Kidney epithelial cell (primary cell): ENCODE data around the gene ZC3H6. TPM values are rescaled to one million over a fixed set of nuclear protein-coding genes. Genes with fewer than 3 reads are reported as not detected.

Source experiments
- DNase-seq: peaks from one replicate; pipeline ENCODE4 v3.0.0-alpha.2; 2010; ENCODE audit warnings: low read depth
- H3K27me3 ChIP-seq: 2 replicates; pipeline ENCODE4 v1.6.0; 2011; ENCODE audit warnings: low read length; ENCODE audit not compliant: control insufficient read depth, insufficient read depth
- H3K36me3 ChIP-seq: 2 replicates; pipeline ENCODE4 v1.5.1; 2011; ENCODE audit warnings: low read length; ENCODE audit not compliant: control insufficient read depth, insufficient read depth
- H3K4me3 ChIP-seq: 2 replicates; pipeline ENCODE4 v1.5.1; 2011; ENCODE audit warnings: low read depth, mild to moderate bottlenecking, control low read depth, low read length
- total RNA-seq: library from RNA; depleted of rRNA; stranded (reverse); fragments of >200 nt; gene quantifications from 2 replicates; pipeline ENCODE4 v1.2.3, GENCODE V29; 2015
- TF ChIP-seq, protein P1 (sequence below): IDR thresholded peaks from 2 replicates; pipeline ENCODE4 v1.5.1; 2011; ENCODE audit warnings: mild to moderate bottlenecking, moderate library complexity, low read length, control low read depth, inconsistent platforms; ENCODE audit not compliant: insufficient read depth, poor library complexity, severe bottlenecking

Gene ZC3H6
- total RNA-seq, 1 donor from 2014 or later: 8.4 TPM

DNA sequence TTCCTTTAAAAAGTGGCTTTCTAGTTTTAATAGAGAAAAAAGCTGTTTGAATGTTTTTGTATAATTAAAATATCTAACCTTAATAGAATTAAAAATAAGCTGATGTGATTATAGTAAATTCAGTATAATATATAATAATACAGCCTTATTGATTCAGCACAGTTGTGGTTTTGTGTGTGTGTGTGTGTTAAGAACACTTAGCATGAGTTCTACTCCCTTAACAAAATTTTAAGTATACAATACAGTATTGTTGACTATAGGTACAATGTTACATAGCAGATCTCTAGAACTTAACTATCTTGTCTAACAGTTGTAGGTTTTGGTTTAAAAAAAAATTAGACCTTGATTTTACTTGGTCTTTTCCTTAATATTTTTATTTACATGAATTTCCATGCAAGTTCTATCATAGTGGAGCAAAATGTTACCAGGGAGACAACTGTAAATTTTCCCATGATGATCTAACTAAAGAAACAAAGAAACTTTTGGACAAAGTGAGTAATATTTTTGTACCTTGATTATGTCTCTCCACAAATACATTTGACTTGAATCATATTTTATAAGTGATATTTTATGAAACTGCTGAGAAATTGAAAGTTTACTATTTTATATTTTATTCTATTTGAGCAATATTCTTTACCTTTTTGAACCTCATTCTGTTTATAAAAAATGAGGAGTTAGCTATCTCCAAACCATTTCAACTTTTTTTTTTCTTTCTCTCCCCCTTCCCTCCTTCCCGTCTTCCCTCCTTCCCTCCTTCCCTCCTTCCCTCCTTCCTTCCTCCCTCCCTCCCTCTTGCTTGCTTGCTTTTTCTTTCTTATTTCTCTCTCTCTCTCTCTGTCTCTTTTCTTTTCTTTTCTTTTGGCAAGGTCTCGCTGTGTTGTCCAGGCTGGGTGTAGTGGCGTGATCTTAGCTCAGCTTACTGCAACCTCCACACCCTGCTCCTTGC lies 46.3 kb downstream of the ZC3H6 start:
- Histone ChIP-seq H3K36me3 (no peaks in the 10 kb centered on the region), H3K4me3 (no peak overlapping the region), H3K27me3 (no peaks in the 10 kb centered on the region)
- TF ChIP-seq, protein P1, sequence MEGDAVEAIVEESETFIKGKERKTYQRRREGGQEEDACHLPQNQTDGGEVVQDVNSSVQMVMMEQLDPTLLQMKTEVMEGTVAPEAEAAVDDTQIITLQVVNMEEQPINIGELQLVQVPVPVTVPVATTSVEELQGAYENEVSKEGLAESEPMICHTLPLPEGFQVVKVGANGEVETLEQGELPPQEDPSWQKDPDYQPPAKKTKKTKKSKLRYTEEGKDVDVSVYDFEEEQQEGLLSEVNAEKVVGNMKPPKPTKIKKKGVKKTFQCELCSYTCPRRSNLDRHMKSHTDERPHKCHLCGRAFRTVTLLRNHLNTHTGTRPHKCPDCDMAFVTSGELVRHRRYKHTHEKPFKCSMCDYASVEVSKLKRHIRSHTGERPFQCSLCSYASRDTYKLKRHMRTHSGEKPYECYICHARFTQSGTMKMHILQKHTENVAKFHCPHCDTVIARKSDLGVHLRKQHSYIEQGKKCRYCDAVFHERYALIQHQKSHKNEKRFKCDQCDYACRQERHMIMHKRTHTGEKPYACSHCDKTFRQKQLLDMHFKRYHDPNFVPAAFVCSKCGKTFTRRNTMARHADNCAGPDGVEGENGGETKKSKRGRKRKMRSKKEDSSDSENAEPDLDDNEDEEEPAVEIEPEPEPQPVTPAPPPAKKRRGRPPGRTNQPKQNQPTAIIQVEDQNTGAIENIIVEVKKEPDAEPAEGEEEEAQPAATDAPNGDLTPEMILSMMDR: no peak
- no peak for DNase-seq

DNA sequence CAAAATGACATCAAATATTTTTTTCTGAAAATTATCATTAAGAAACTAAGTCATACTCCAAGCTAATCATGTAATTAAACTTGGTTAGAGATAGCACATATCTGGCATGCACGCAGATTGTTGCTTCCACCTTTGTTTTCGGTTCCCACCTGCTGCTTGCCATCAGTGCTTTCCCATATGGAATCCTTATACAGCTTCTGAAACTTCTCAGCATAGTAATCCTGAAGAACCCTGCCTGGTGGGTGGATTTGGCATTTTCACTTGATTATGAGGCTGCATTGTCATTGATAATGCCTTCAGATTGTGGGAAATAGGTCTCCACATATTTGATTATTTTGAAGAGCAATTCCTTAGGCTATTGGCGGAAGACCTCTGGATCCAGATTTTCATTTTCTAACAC lies 47.5 kb downstream of the ZC3H6 start:
- Histone ChIP-seq H3K4me3 (no peak overlapping the region), H3K36me3 (no peaks in the 10 kb centered on the region), H3K27me3 (no peaks in the 10 kb centered on the region)
- DNase-seq: no peak
- TF ChIP-seq, protein P1: no peak

DNA sequence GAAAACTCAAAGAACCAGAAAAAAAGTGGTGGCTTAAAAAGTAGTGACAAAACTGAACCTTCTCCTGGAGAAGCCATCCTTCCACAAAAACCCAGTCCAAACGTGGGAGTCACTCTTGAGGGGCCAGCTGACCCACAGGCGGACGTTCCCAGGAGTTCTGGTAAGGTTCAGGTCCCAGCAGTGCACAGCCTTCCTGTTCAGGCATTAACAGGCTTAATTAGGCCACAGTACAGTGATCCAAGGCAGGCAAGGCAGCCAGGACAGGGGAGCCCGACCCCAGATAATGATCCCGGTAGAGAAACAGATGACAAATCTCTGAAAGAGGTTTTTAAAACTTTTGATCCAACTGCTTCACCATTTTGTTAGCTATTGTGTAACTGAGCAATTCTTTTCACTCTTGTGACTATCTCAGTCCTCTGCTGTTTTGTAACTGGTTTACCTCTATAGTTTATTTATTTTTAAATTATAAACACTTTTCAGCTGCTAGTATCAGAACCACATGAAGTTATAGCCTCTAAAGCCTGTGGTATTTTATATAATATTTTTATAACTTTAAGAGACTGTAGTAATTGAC lies 56.8 kb downstream of the ZC3H6 start:
- TF ChIP-seq, protein P1: no peak
- no peak for DNase-seq
- Histone ChIP-seq H3K36me3 (no peaks in the 10 kb centered on the region), H3K4me3 (no peak overlapping the region), H3K27me3 (no peaks in the 10 kb centered on the region)

DNA sequence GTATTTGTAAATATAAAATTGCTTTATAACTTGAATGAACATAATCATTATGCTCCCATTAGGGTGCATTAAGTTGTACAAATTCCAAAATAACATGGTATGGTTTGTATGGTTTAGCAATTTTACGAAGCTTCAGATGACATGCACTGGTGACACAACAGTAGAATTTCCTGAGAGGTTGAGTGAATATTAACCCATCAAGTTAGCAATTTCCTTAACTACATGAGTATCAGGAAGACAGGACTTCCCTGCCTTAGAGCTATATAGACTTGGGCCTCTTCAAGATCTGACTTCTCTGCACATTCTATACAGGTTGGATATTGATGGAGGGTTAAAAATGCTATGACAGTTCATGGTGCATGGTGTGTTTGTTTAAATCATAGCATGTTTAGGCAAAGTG lies 60.2 kb downstream of the ZC3H6 start:
- no peaks in the 10 kb centered on the region for H3K36me3 ChIP-seq
- no peak overlapping the region for H3K4me3 ChIP-seq
- no peak for DNase-seq
- H3K27me3 ChIP-seq: no peaks in the 10 kb centered on the region
- TF ChIP-seq, protein P1: no peak

DNA sequence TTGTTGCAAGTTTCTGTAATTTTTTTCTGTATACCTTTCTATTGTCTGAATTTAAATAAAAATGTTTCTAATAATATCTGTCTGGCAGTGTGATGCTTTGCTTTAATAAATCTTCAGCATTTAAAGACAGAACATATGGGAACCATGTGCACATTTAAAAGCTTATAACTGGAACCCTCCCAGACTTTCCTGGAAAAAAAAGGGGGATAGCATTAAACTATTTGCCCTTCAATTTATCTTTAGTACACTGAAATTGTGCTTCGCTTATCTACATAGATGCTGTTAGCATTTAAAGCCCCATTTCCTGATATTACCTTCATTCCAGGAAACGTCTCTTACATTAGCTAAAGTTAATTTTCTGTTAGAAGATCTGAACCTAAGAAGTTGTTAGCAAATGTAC lies 64.6 kb downstream of the ZC3H6 start:
- no peak for DNase-seq
- TF ChIP-seq, protein P1: no peak
- H3K36me3 ChIP-seq: no peaks in the 10 kb centered on the region
- H3K4me3 ChIP-seq: no peak overlapping the region
- no peaks in the 10 kb centered on the region for H3K27me3 ChIP-seq
